ENCODE results near the gene UROC1. TPM values are rescaled to one million over a fixed set of nuclear protein-coding genes. Genes with fewer than 3 reads are reported as not detected.

UROC1 gene
- total and polyA plus RNA-seq, 12 donors, result 0.01 TPM; not detected in 11

DNA sequence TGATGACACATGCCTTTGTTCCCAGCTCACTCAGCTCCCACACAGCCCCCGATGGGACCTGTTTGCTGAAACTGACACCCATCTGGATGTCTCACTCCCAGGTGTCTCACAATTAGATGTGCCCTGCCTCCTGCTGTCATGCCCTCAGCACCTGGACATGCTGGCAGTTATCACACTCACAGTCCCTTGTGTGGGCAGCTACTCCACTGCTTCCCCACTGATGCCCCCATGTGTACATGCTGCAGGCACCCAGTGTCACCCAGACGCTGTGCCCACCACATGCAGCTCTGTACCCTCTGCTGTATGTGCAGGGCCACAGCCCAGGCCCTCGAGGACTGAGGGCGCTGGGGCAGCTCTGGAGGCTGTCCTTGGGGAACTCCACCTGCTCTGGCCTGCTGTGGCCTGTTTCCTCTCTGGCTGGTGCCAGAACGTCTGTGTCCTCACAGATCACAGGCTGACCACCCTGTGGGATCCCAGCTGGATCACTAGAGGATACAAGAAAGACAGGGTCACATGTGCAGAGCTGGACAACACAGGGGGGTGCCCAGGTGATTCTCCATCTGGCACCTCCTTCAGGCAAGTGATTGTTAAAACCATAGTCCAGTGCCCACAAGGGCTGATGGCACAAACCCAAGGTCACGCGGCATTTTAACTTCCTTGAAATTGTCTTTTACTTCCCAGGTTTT, 27.2 kb upstream of the UROC1 start:
- TF ChIP-seq, protein P1, sequence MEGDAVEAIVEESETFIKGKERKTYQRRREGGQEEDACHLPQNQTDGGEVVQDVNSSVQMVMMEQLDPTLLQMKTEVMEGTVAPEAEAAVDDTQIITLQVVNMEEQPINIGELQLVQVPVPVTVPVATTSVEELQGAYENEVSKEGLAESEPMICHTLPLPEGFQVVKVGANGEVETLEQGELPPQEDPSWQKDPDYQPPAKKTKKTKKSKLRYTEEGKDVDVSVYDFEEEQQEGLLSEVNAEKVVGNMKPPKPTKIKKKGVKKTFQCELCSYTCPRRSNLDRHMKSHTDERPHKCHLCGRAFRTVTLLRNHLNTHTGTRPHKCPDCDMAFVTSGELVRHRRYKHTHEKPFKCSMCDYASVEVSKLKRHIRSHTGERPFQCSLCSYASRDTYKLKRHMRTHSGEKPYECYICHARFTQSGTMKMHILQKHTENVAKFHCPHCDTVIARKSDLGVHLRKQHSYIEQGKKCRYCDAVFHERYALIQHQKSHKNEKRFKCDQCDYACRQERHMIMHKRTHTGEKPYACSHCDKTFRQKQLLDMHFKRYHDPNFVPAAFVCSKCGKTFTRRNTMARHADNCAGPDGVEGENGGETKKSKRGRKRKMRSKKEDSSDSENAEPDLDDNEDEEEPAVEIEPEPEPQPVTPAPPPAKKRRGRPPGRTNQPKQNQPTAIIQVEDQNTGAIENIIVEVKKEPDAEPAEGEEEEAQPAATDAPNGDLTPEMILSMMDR (IDR thresholded peaks at IDR 0.05), result no peak

DNA sequence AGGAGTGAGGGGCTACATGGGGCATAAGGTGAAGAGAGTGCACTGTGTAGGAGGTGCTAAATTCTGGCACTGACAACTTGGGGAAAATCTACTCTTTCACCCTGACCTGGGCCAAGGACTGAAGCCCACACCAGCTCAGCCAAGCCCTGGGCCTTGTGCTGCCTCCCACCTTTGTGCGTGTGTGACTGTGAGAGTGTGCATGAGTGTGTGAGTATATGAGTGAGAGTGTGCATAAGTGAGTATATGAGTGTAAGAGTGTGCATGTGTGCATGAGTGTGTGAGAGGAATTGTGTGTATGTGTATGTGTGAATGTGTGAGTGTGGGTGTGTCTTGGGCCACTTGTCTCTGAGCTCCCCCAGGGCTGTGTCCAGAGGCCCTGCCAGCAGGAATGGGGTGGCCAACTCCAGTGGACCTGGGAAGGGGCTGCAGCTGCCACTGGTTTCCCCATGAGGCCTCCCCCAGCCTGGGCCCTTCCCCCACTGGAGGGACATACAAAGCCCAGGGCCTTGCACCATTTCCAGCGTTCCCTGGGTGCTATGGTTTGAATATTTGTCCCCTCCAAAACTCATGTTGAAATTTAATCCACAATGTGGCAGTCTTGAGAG, 26.0 kb upstream of the UROC1 start:
- H3K27ac ChIP-seq, result no peak overlapping the region
- no peak overlapping the region for H3K4me3 ChIP-seq
- ATAC-seq (no peak), DNase-seq (no peak)
- 67 to 85% methylated on average over 2 of the region's 2 CpGs for WGBS, 2 donors
- TF ChIP-seq, protein P1 (IDR thresholded peaks at IDR 0.05), result no peak
- intact Hi-C loops (cut with DNase I), result no loop called here
- H3K9me3 ChIP-seq, result no peaks in the 10 kb centered on the region
- no peaks in the 10 kb centered on the region for H3K36me3 ChIP-seq
- H3K27me3 ChIP-seq, result peaks cover 0 to 48% (median 25%) of the 10 kb centered on the region in 7 donors
- peaks cover 0 to 16% (median 0%) of the 10 kb centered on the region in 9 donors for H3K4me1 ChIP-seq

More for the DNA sequence above, 27.2 kb upstream of the UROC1 start:
- WGBS, 2 donors, result 72 to 82% methylated on average over 7 of the region's 7 CpGs
- Histone ChIP-seq H3K4me1 (peaks cover 0 to 16% (median 0%) of the 10 kb centered on the region in 9 donors), H3K36me3 (no peaks in the 10 kb centered on the region), H3K4me3 (no peak overlapping the region), H3K27me3 (peaks cover 0 to 44% (median 27%) of the 10 kb centered on the region in 7 donors), H3K27ac (no peak overlapping the region), H3K9me3 (no peaks in the 10 kb centered on the region)
- ATAC-seq, result no peak
- no peak for DNase-seq
- intact Hi-C loops (cut with DNase I), result no loop called here

DNA sequence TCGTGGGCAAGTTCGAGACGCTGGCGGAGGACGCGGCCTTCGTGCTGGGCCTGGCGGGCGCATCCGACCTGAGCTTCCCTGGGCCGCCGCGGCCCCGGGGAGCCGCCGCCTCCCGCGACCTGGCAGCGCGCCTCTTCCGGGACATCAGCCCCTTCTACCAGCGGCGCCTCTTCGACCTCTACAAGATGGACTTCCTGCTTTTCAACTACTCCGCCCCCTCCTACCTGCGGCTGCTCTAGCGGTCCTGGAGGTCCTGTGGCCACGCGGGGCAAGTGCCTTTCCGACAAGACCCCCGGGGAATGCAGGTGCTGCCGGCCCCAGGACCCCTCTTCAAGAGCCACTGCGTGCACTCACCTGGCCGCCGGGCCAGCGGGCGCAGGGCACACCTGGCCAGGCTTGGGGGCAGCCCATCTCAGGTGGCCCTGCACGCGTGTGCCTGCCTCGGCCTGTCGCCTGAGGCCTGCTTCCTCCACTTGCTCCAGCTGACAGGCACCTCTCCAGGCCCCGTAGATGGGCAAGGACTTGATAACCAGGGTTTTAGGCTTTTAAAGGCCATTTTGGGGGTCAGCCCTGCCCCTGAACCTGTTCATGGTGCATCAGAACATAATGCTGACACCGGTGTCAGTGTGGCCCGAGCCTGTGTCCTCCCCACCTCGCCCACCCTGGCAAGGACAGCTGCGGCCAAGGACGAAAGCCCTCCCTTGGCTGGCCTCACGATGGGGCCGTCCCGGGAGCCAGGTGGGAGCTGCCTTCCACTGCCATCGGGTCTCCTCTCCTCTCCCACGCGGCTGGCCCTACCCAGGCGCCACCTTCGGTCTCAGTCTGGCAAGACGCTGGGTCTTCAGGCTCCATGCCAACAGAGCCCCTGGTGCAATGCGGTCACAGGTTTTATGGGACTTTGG, 25.0 kb upstream of the UROC1 start:
- intact Hi-C loops (cut with DNase I), result no loop called here
- Histone ChIP-seq H3K4me1 (peaks cover 0 to 16% (median 0%) of the 10 kb centered on the region in 9 donors), H3K4me3 (no peak overlapping the region), H3K36me3 (no peaks in the 10 kb centered on the region), H3K9me3 (no peaks in the 10 kb centered on the region), H3K27ac (no peak overlapping the region), H3K27me3 (peaks cover 0 to 46% (median 25%) of the 10 kb centered on the region in 7 donors)
- ATAC-seq, result no peak
- WGBS, 2 donors, result 68 to 70% methylated on average over 57 of the region's 57 CpGs
- TF ChIP-seq, protein P1 (IDR thresholded peaks at IDR 0.05), result no peak
- DNase-seq, result no peak

DNA sequence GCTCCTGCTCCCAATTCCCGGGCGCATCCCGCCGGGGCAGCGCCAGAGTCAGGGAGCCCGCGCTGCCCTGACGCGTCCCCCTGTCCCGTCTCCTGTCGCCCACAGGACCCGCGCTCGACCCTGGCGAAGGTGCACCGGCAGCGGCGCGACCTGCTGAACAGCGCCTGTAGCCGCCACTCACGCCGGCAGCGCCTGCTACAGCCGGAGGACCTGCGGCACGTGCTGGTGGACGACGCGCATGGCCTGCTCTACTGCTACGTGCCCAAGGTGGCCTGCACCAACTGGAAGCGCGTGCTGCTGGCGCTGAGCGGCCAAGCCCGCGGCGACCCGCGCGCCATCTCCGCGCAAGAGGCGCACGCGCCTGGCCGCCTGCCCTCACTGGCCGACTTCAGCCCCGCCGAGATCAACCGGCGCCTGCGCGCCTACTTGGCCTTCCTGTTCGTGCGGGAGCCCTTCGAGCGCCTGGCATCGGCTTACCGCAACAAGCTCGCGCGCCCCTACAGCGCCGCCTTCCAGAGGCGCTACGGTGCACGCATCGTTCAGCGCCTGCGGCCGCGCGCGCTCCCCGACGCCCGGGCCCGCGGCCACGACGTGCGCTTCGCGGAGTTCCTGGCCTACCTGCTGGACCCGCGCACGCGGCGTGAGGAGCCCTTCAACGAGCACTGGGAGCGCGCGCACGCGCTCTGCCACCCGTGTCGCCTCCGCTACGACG, 24.2 kb upstream of the UROC1 start:
- intact Hi-C loops (cut with DNase I), result no loop called here
- H3K27me3 ChIP-seq, result peaks cover 0 to 43% (median 25%) of the 10 kb centered on the region in 7 donors
- no peaks in the 10 kb centered on the region for H3K36me3 ChIP-seq
- DNase-seq (no peak), ATAC-seq (peak in 1 of 8 donors; percentile 24)
- H3K4me3 ChIP-seq, result no peak overlapping the region
- H3K9me3 ChIP-seq, result no peaks in the 10 kb centered on the region
- no peak overlapping the region for H3K27ac ChIP-seq
- TF ChIP-seq, protein P1 (IDR thresholded peaks at IDR 0.05), result no peak
- H3K4me1 ChIP-seq, result peaks cover 0 to 16% (median 0%) of the 10 kb centered on the region in 9 donors
- WGBS, 2 donors, result 28 to 29% methylated on average over 101 of the region's 101 CpGs
